GM12801 (cell line): Measurements from ENCODE around the gene STARD10.

Experiments
- CTCF ChIP-seq: IDR thresholded peaks from one replicate; pipeline ENCODE4 v1.5.1; 2011; ENCODE audit warnings: control low read depth; ENCODE audit not compliant: insufficient read length; ENCODE audit errors: extremely low read depth

Gene STARD10, protein sequence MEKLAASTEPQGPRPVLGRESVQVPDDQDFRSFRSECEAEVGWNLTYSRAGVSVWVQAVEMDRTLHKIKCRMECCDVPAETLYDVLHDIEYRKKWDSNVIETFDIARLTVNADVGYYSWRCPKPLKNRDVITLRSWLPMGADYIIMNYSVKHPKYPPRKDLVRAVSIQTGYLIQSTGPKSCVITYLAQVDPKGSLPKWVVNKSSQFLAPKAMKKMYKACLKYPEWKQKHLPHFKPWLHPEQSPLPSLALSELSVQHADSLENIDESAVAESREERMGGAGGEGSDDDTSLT

GRCh38 chr11:72793425-72794367 lies at the start of gene STARD10:
Gene STARD10, minus strand, starts transcription at chr11:72794047. Its CDS starts 12,866 bp downstream, at chr11:72781181.
- no peak for TF ChIP-seq CTCF

GRCh38 chr11:72842653-72843330 lies 48.9 kb upstream of the STARD10 start:
- TF ChIP-seq CTCF = no peak

- no peak for TF ChIP-seq CTCF
These were observed 48.3 kb upstream of the STARD10 start for GRCh38 chr11:72842126-72842525.

DNA sequence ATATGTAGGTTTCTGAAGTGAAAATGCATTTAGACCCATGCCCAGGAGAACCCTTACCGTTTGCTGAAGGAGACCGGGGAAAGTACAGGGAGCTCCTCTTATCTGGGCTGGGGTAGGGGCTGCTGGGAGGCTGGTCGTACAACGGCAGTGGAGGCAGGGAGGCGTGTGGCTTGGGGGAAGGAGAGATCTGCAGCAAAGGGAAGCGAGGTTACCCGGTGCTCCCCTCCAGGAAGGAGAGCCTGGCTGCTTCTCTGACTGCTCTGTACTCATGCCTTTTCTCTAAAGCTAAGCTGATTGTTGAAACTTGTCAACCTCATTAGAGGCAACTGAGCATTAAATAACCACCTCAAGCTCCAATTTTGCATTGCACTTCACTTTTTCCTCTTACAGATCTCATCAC lies 47.5 kb upstream of the STARD10 start:
- no peak for TF ChIP-seq CTCF

DNA sequence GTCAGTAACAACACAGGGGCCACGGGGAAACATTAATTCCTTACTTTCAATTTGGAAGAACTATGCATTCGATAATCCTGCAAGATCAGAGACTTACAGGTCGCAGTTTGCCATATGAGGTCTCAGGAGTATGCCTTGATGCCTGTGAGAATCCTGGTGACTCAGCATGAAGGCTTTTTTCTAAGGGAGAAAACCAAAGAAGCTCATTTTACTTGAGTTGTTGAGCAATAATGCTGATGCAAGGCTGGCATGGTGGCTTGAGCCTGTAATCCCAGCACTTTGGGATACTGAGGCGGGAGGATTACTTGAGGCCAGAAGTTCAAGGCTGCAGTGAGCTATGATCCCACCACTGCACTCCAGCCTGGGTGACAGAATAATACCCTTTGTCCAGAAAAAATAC lies 46.9 kb upstream of the STARD10 start:
- TF ChIP-seq CTCF = no peak

DNA sequence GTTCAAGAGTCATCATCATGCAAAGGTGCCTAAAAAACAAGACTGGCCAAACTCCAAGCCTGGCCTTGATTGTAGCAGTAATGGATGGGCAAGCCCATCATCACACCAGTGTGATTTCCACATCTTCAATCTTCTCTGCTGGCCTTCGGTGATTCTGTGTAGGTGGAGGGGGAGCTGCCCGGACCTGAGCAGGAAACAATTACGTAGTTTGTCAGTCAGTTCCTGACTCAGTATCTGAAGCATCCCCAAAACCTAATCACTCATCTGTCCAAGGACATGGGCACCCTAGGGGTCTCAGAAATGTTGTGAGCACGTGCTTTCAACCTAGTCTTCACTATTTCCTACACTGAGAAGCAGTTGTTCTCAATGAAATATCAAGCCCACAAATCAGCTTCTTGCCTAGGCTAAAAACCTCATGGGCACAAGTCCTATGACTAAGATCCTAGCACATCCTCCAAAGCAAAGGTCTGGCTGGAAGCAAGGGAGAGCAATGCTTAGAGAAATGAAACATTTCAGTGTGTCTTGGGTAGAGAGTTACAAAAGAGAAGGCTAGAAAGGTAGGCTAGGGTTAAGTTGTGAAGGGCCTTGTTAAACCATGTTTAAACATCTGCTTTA lies 45.0 kb upstream of the STARD10 start:
- no peak for TF ChIP-seq CTCF

GRCh38 chr11:72836111-72836510 lies 42.3 kb upstream of the STARD10 start:
- TF ChIP-seq CTCF = no peak
